Astrocyte (in vitro differentiated cells and primary cell): Measurements from ENCODE around the gene DUSP3. TPM values are rescaled to one million over a fixed set of nuclear protein-coding genes. Genes with fewer than 3 reads are reported as not detected.

Experiments
- DNase-seq: peaks from one replicate; pipeline ENCODE4 v3.0.0-alpha.2; 2010; ENCODE audit warnings: low read depth
- FAIRE-seq: peaks from 2 replicates; lab custom pipeline; 2011; peaks lifted over from hg19 to GRCh38; lab: Jason Lieb, UNC
- H2AFZ ChIP-seq: 2 replicates; pipeline ENCODE4 v1.6.0; 2012; ENCODE audit warnings: low read depth, low read length, inconsistent platforms
- H3K27ac ChIP-seq: 2 replicates; pipeline ENCODE4 v1.5.1; 2011; ENCODE audit warnings: low read depth, low read length, inconsistent platforms
- H3K27me3 ChIP-seq: 2 replicates; pipeline ENCODE4 v1.6.0; 2011; ENCODE audit warnings: low read length, inconsistent platforms; ENCODE audit not compliant: insufficient read depth
- H3K36me3 ChIP-seq: 2 replicates; pipeline ENCODE4 v1.5.1; 2011; ENCODE audit warnings: low read length, inconsistent platforms; ENCODE audit not compliant: insufficient read depth
- H3K4me1 ChIP-seq: 2 replicates; pipeline ENCODE4 v1.5.1; 2011; ENCODE audit warnings: low read length, inconsistent platforms; ENCODE audit not compliant: insufficient read depth
- H3K4me2 ChIP-seq: 2 replicates; pipeline ENCODE4 v1.6.0; 2012; ENCODE audit warnings: low read length, inconsistent platforms
- H3K4me3 ChIP-seq: 2 replicates; pipeline ENCODE4 v1.5.1; 2011; ENCODE audit warnings: low read depth, mild to moderate bottlenecking, low read length, inconsistent platforms; ENCODE audit not compliant: insufficient read depth
- H3K79me2 ChIP-seq: 2 replicates; pipeline ENCODE4 v1.6.0; 2012; ENCODE audit warnings: mild to moderate bottlenecking, low read length, inconsistent platforms; ENCODE audit not compliant: insufficient read depth
- H3K9ac ChIP-seq: 2 replicates; pipeline ENCODE4 v1.6.0; 2012; ENCODE audit warnings: mild to moderate bottlenecking, low read length, inconsistent platforms
- H3K9me3 ChIP-seq: 2 replicates; pipeline ENCODE4 v1.5.1; 2012; ENCODE audit warnings: low read depth, mild to moderate bottlenecking, low read length, inconsistent platforms; ENCODE audit not compliant: insufficient read depth
- H4K20me1 ChIP-seq: 2 replicates; pipeline ENCODE4 v1.6.0; 2012; ENCODE audit warnings: low read length, inconsistent platforms; ENCODE audit not compliant: insufficient read depth
- H3K27ac Mint-ChIP-seq: one replicate; pipeline ENCODE4 v1.8.0; 2021; ENCODE audit warnings: mild to moderate bottlenecking, mixed read lengths; ENCODE audit not compliant: unreplicated experiment
- H3K27me3 Mint-ChIP-seq: one replicate; pipeline ENCODE4 v1.8.0; 2021; ENCODE audit warnings: low read depth, mixed read lengths; ENCODE audit not compliant: unreplicated experiment
- H3K36me3 Mint-ChIP-seq: one replicate; pipeline ENCODE4 v1.8.0; 2021; ENCODE audit warnings: low read depth, mixed read lengths; ENCODE audit not compliant: unreplicated experiment
- H3K4me1 Mint-ChIP-seq: one replicate; pipeline ENCODE4 v1.8.0; 2021; ENCODE audit warnings: low read depth, mixed read lengths; ENCODE audit not compliant: unreplicated experiment
- H3K4me3 Mint-ChIP-seq: one replicate; pipeline ENCODE4 v1.8.0; 2021; ENCODE audit warnings: mild to moderate bottlenecking, moderate library complexity, mixed read lengths; ENCODE audit not compliant: unreplicated experiment
- H3K9me3 Mint-ChIP-seq: one replicate; pipeline ENCODE4 v1.8.0; 2021; ENCODE audit warnings: mild to moderate bottlenecking, mixed read lengths; ENCODE audit not compliant: unreplicated experiment
- CTCF ChIP-seq: IDR thresholded peaks from 2 replicates; pipeline ENCODE4 v1.5.1; 2011; ENCODE audit warnings: low read depth, mild to moderate bottlenecking, inconsistent platforms, low read length, moderate library complexity; ENCODE audit not compliant: insufficient read depth
- EZH2 ChIP-seq: IDR thresholded peaks from 2 replicates; pipeline ENCODE4 v1.6.1; 2012; ENCODE audit warnings: mild to moderate bottlenecking, low read length, inconsistent platforms; ENCODE audit not compliant: insufficient read depth
- total RNA-seq: library from RNA; stranded (reverse); gene quantifications from 2 replicates; pipeline ENCODE4 v1.2.1, GENCODE V29; 2021

Gene DUSP3
- total RNA-seq, 1 donor from 2014 or later: 71.6 TPM

GRCh38 chr17:43750153-43750552 is 28.6 kb downstream of the DUSP3 start:
- no peak overlapping the region for H3K4me3 Mint-ChIP-seq
- H3K27me3 Mint-ChIP-seq: peaks cover 51% of the 10 kb centered on the region
- H3K27ac Mint-ChIP-seq: no peak overlapping the region

GRCh38 chr17:43745541-43745940 is 33.2 kb downstream of the DUSP3 start:
- Histone ChIP-seq H3K9me3 (no peaks in the 10 kb centered on the region), H4K20me1 (no peaks in the 10 kb centered on the region), H2AFZ (no peak overlapping the region), H3K79me2 (no peaks in the 10 kb centered on the region), H3K9ac (no peak overlapping the region), H3K27me3 (peaks cover 31% of the 10 kb centered on the region), H3K4me3 (no peak overlapping the region), H3K27ac (no peak overlapping the region), H3K36me3 (no peaks in the 10 kb centered on the region), H3K4me1 (peaks cover 7% of the 10 kb centered on the region), H3K4me2 (no peak overlapping the region)
- Mint-ChIP-seq H3K4me1 (peaks cover 17% of the 10 kb centered on the region), H3K36me3 (no peaks in the 10 kb centered on the region), H3K9me3 (peaks cover 6% of the 10 kb centered on the region), H3K4me3 (no peak overlapping the region), H3K27me3 (peaks cover 26% of the 10 kb centered on the region), H3K27ac (no peak overlapping the region)
- no peak for TF ChIP-seq CTCF
- TF ChIP-seq EZH2: no peak
- FAIRE-seq (no peak), DNase-seq (no peak)

More at GRCh38 chr17:43750153-43750552, 28.6 kb downstream of the DUSP3 start:
- H3K4me2 ChIP-seq: no peak overlapping the region
- no peaks in the 10 kb centered on the region for H3K36me3 ChIP-seq
- H3K27me3 ChIP-seq: peaks cover 31% of the 10 kb centered on the region
- H3K27ac ChIP-seq: no peak overlapping the region
- FAIRE-seq (no peak), DNase-seq (no peak)
- H3K9me3 ChIP-seq: no peaks in the 10 kb centered on the region
- no peaks in the 10 kb centered on the region for H3K79me2 ChIP-seq
- Mint-ChIP-seq H3K9me3 (no peaks in the 10 kb centered on the region), H3K4me1 (peaks cover 10% of the 10 kb centered on the region), H3K36me3 (peaks cover 1% of the 10 kb centered on the region)
- peaks cover 8% of the 10 kb centered on the region for H3K4me1 ChIP-seq
- no peak overlapping the region for H3K9ac ChIP-seq
- TF ChIP-seq EZH2 (no peak), CTCF (no peak)
- H4K20me1 ChIP-seq: no peaks in the 10 kb centered on the region
- no peak overlapping the region for H3K4me3 ChIP-seq
- no peak overlapping the region for H2AFZ ChIP-seq

- peaks cover 16% of the 10 kb centered on the region for H3K4me1 ChIP-seq
- H3K4me3 ChIP-seq: no peak overlapping the region
- H3K9ac ChIP-seq: no peak overlapping the region
- H3K79me2 ChIP-seq: no peaks in the 10 kb centered on the region
- H3K4me2 ChIP-seq: no peak overlapping the region
- no peaks in the 10 kb centered on the region for H3K36me3 Mint-ChIP-seq
- no peak for DNase-seq
- H3K27ac ChIP-seq: no peak overlapping the region
- H4K20me1 ChIP-seq: no peaks in the 10 kb centered on the region
- no peak overlapping the region for H3K27ac Mint-ChIP-seq
- H3K36me3 ChIP-seq: no peaks in the 10 kb centered on the region
- FAIRE-seq: no peak
- no peaks in the 10 kb centered on the region for H3K9me3 ChIP-seq
- H3K9me3 Mint-ChIP-seq: peaks cover 6% of the 10 kb centered on the region
- no peak for TF ChIP-seq CTCF
- no peak for TF ChIP-seq EZH2
- peaks cover 23% of the 10 kb centered on the region for H3K27me3 ChIP-seq
- peaks cover 33% of the 10 kb centered on the region for H3K4me1 Mint-ChIP-seq
- no peak overlapping the region for H2AFZ ChIP-seq
- no peak overlapping the region for H3K4me3 Mint-ChIP-seq
- H3K27me3 Mint-ChIP-seq: peaks cover 13% of the 10 kb centered on the region
Observed at GRCh38 chr17:43741636-43742035, 37.1 kb downstream of the DUSP3 start.
